Neural cell (in vitro differentiated cells): Measurements from ENCODE around the gene FGB. TPM values are rescaled to one million over a fixed set of nuclear protein-coding genes. Genes with fewer than 3 reads are reported as not detected.

Experiments used
- H2AFZ ChIP-seq: fragments of 200-600, 300-800 bp; sonication (generic), shearing (Covaris generic); 2 replicates; pipeline ENCODE4 v1.6.0; 2014; ENCODE audit warnings: low read depth, mild to moderate bottlenecking, antibody characterized with exemption, low read length, moderate library complexity
- H3F3A ChIP-seq: fragments of 200-600 bp; shearing (Covaris generic); 2 replicates; pipeline ENCODE4 v1.6.1; 2016; ENCODE audit warnings: mild to moderate bottlenecking, moderate library complexity, mixed read lengths, antibody characterized with exemption, low read length; ENCODE audit not compliant: insufficient read depth, poor library complexity, severe bottlenecking
- H3K27ac ChIP-seq: fragments of 200-600, 300-800 bp; sonication (generic), shearing (Covaris generic); 2 replicates; pipeline ENCODE4 v1.5.1; 2014; ENCODE audit warnings: mild to moderate bottlenecking, low read length, moderate library complexity
- H3K27me3 ChIP-seq: fragments of 300-800, 200-600 bp; sonication (generic), shearing (Covaris generic); 2 replicates; pipeline ENCODE4 v1.6.0; 2014; ENCODE audit warnings: mild to moderate bottlenecking, low read depth, low read length, moderate library complexity; ENCODE audit not compliant: insufficient read depth
- H3K36me3 ChIP-seq: fragments of 300-800, 200-600 bp; sonication (generic), shearing (Covaris generic); 2 replicates; pipeline ENCODE4 v1.5.1; 2014; ENCODE audit warnings: mild to moderate bottlenecking, antibody characterized with exemption, low read length, moderate library complexity; ENCODE audit not compliant: insufficient read depth
- H3K4me2 ChIP-seq: fragments of 300-800, 200-600 bp; sonication (generic), shearing (Covaris generic); 2 replicates; pipeline ENCODE4 v1.6.0; 2014; ENCODE audit warnings: mild to moderate bottlenecking, low read length
- H3K4me3 ChIP-seq: fragments of 300-800, 200-600 bp; sonication (generic), shearing (Covaris generic); 2 replicates; pipeline ENCODE4 v1.5.1; 2014; ENCODE audit warnings: mild to moderate bottlenecking, low read length, moderate library complexity
- H3K79me2 ChIP-seq: fragments of 200-600 bp; shearing (Covaris generic); replicated peaks from 2 replicates; pipeline ENCODE4 v1.6.0; 2014; ENCODE audit warnings: mild to moderate bottlenecking, low read length, moderate library complexity; ENCODE audit not compliant: insufficient read depth
- H3K9ac ChIP-seq: fragments of 300-800, 200-600 bp; sonication (generic), shearing (Covaris generic); 2 replicates; pipeline ENCODE4 v1.6.1; 2016; ENCODE audit warnings: mild to moderate bottlenecking, low read length, mixed read lengths
- H3K9me2 ChIP-seq: fragments of 200-600 bp; shearing (Covaris generic); 2 replicates; pipeline ENCODE4 v1.6.1; 2016; ENCODE audit warnings: mild to moderate bottlenecking, low read length, mixed read lengths; ENCODE audit not compliant: insufficient read depth
- H3K9me3 ChIP-seq: fragments of 200-600, 300-800 bp; sonication (generic), shearing (Covaris generic); 2 replicates; pipeline ENCODE4 v1.6.1; 2016; ENCODE audit warnings: mild to moderate bottlenecking, mixed run types, low read length, moderate library complexity, mixed read lengths
- H4K20me1 ChIP-seq: fragments of 200-600 bp; shearing (Covaris generic); 2 replicates; pipeline ENCODE4 v1.6.1; 2016; ENCODE audit warnings: mild to moderate bottlenecking, mixed run types; ENCODE audit not compliant: insufficient read depth
- EP300 ChIP-seq: fragments of 450-650 bp; conservative IDR thresholded peaks from 2 replicates; pipeline ENCODE4 v1.6.1; 2014; ENCODE audit warnings: antibody characterized with exemption, mild to moderate bottlenecking, moderate library complexity; ENCODE audit not compliant: poor library complexity, severe bottlenecking
- EZH2 ChIP-seq: fragments of 200-600, 300-800 bp; shearing (Covaris generic), sonication (generic); IDR thresholded peaks from 2 replicates; pipeline ENCODE4 v1.6.1; 2014; ENCODE audit warnings: antibody characterized with exemption, low read length, borderline replicate concordance, mild to moderate bottlenecking; ENCODE audit not compliant: insufficient read depth, poor library complexity, severe bottlenecking
- MXI1 ChIP-seq: fragments of 450-650 bp; conservative IDR thresholded peaks from 2 replicates; pipeline ENCODE4 v1.6.1; 2014; ENCODE audit warnings: antibody characterized with exemption, mild to moderate bottlenecking; ENCODE audit not compliant: poor library complexity, severe bottlenecking
- RAD21 ChIP-seq: fragments of 450-650 bp; conservative IDR thresholded peaks from 2 replicates; pipeline ENCODE4 v1.6.1; 2014; ENCODE audit warnings: antibody characterized with exemption, mild to moderate bottlenecking, moderate library complexity
- REST ChIP-seq: IDR thresholded peaks from 2 replicates; pipeline ENCODE4 v1.6.1; 2012; ENCODE audit warnings: borderline replicate concordance
- SMC3 ChIP-seq: fragments of 450-650 bp; conservative IDR thresholded peaks from 2 replicates; pipeline ENCODE4 v1.6.1; 2014; ENCODE audit warnings: antibody characterized with exemption, mild to moderate bottlenecking, moderate library complexity; ENCODE audit not compliant: poor library complexity
- TAF1 ChIP-seq: IDR thresholded peaks from 2 replicates; pipeline ENCODE4 v1.6.1; 2012; ENCODE audit warnings: low read depth
- polyA plus RNA-seq: library from polyadenylated mRNA; depleted of rRNA; stranded (reverse); fragments of >200 nt; gene quantifications from 2 replicates; pipeline ENCODE4 v1.2.3, GENCODE V29; 2014
- TF ChIP-seq, protein P1 (sequence below): fragments of 450-650 bp; IDR thresholded peaks from 2 replicates; pipeline ENCODE4 v1.5.1; 2014; ENCODE audit warnings: antibody characterized with exemption, mild to moderate bottlenecking, moderate library complexity; ENCODE audit not compliant: poor library complexity, severe bottlenecking

The FGB gene
- polyA plus RNA-seq, 1 donor from 2014 or later = not detected

- Histone ChIP-seq H2AFZ (no peak overlapping the region), H3K4me3 (no peak overlapping the region), H4K20me1 (no peaks in the 10 kb centered on the region), H3K36me3 (no peaks in the 10 kb centered on the region), H3K79me2 (no peaks in the 10 kb centered on the region), H3K9ac (no peak overlapping the region), H3K9me2 (no peaks in the 10 kb centered on the region), H3K27ac (no peak overlapping the region), H3K9me3 (no peaks in the 10 kb centered on the region), H3F3A (no peaks in the 10 kb centered on the region), H3K27me3 (no peaks in the 10 kb centered on the region), H3K4me2 (no peak overlapping the region)
- TF ChIP-seq MXI1 (no peak), EP300 (no peak), EZH2 (no peak), RAD21 (no peak), SMC3 (no peak)
- TF ChIP-seq, protein P1, sequence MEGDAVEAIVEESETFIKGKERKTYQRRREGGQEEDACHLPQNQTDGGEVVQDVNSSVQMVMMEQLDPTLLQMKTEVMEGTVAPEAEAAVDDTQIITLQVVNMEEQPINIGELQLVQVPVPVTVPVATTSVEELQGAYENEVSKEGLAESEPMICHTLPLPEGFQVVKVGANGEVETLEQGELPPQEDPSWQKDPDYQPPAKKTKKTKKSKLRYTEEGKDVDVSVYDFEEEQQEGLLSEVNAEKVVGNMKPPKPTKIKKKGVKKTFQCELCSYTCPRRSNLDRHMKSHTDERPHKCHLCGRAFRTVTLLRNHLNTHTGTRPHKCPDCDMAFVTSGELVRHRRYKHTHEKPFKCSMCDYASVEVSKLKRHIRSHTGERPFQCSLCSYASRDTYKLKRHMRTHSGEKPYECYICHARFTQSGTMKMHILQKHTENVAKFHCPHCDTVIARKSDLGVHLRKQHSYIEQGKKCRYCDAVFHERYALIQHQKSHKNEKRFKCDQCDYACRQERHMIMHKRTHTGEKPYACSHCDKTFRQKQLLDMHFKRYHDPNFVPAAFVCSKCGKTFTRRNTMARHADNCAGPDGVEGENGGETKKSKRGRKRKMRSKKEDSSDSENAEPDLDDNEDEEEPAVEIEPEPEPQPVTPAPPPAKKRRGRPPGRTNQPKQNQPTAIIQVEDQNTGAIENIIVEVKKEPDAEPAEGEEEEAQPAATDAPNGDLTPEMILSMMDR = no peak
Observed at GRCh38 chr4:154564311-154564710, 1.5 kb downstream of the FGB start.

GRCh38 chr4:154565704-154566103, 2.9 kb downstream of the FGB start:
- Histone ChIP-seq H3K79me2 (no peaks in the 10 kb centered on the region), H3K9me2 (no peaks in the 10 kb centered on the region), H3K4me2 (no peak overlapping the region), H4K20me1 (no peaks in the 10 kb centered on the region), H3K9me3 (no peaks in the 10 kb centered on the region), H2AFZ (no peak overlapping the region), H3K36me3 (no peaks in the 10 kb centered on the region), H3F3A (no peaks in the 10 kb centered on the region), H3K27me3 (no peaks in the 10 kb centered on the region), H3K9ac (no peak overlapping the region), H3K4me3 (no peak overlapping the region), H3K27ac (no peak overlapping the region)
- TF ChIP-seq TAF1 (no peak), REST (no peak), SMC3 (no peak), RAD21 (no peak)
- TF ChIP-seq, protein P1 = no peak
